ENCODE data around the gene IQGAP1. TPM values are rescaled to one million over a fixed set of nuclear protein-coding genes. Genes with fewer than 3 reads are reported as not detected.

Gene IQGAP1
- total and polyA plus RNA-seq, 2 of the 13 experiments (the other 11 are each of a cell fraction or from before 2014, with no cell fraction given) = 29.5 to 37.9 TPM

GRCh38 chr15:90351479-90352106 is 36.4 kb upstream of the IQGAP1 start (continued):
- TF ChIP-seq AHDC1 (CRISPR knock-in tag; IDR thresholded peaks at IDR 0.05; ENCODE audit: borderline replicate concordance) = 0 out of 2 replicates have a peak, but pooled peaks have one; percentile 28
- peak; percentile 3 for TF ChIP-seq RBM39 (IDR thresholded peaks at IDR 0.05; ENCODE audit: low read depth, low read length, poor library complexity, severe bottlenecking)
- 0 out of 2 replicates have a peak, but pooled peaks have one; percentile 18 for TF ChIP-seq ZNF605 (CRISPR knock-in tag; IDR thresholded peaks at IDR 0.05)
- 0 out of 2 replicates have a peak, but pooled peaks have one; percentile 15 for TF ChIP-seq DNMT1 (CRISPR knock-in tag; IDR thresholded peaks at IDR 0.05)
- no peak for TF ChIP-seq HNF4G (IDR thresholded peaks at IDR 0.05; ENCODE audit: borderline replicate concordance, low read depth, low read length)
- TF ChIP-seq HNF4G (CRISPR knock-in tag; IDR thresholded peaks at IDR 0.05; ENCODE audit: borderline replicate concordance, low read depth) = no peak
- 0 out of 2 replicates have a peak, but pooled peaks have one; percentile 28 for TF ChIP-seq ZNF446 (CRISPR knock-in tag; IDR thresholded peaks at IDR 0.05)
- no peak for TF ChIP-seq ZFP62 (CRISPR knock-in tag; IDR thresholded peaks at IDR 0.05)
- TF ChIP-seq ARNT2 (CRISPR knock-in tag; IDR thresholded peaks at IDR 0.05; ENCODE audit: low read depth) = no peak
- no peak for TF ChIP-seq ZNF362 (CRISPR knock-in tag; IDR thresholded peaks at IDR 0.05; ENCODE audit: borderline replicate concordance)
- TF ChIP-seq ZNF225 (CRISPR knock-in tag; IDR thresholded peaks at IDR 0.05) = 0 out of 2 replicates have a peak, but pooled peaks have one; percentile 8
- TF ChIP-seq RAD21 (CRISPR knock-in tag; IDR thresholded peaks at IDR 0.05) = no peak
- TF ChIP-seq GFI1 (CRISPR knock-in tag; IDR thresholded peaks at IDR 0.05; ENCODE audit: borderline replicate concordance) = 0 out of 2 replicates have a peak, but pooled peaks have one; percentile 11
- 0 out of 2 replicates have a peak, but pooled peaks have one; percentile 33 for TF ChIP-seq ZNF232 (CRISPR knock-in tag; IDR thresholded peaks at IDR 0.05; ENCODE audit: borderline replicate concordance)
- peak; percentile 11; the same call in 1 of the 2 replicates for TF ChIP-seq ZNF556 (CRISPR knock-in tag; IDR thresholded peaks at IDR 0.05; ENCODE audit: borderline replicate concordance)
- 0 out of 2 replicates have a peak, but pooled peaks have one; percentile 25 for TF ChIP-seq ZNF761 (CRISPR knock-in tag; conservative IDR thresholded peaks at IDR 0.05)
- TF ChIP-seq ZIK1 (CRISPR knock-in tag; IDR thresholded peaks at IDR 0.05; ENCODE audit: borderline replicate concordance, low read depth) = 0 out of 2 replicates have a peak, but pooled peaks have one; percentile 8
- TF ChIP-seq ZNF543 (CRISPR knock-in tag; IDR thresholded peaks at IDR 0.05) = 0 out of 2 replicates have a peak, but pooled peaks have one; percentile 6
- TF ChIP-seq TMF1 (CRISPR knock-in tag; IDR thresholded peaks at IDR 0.05; ENCODE audit: low read depth) = no peak
- peak; percentile 27; the same call in 1 of the 2 replicates for TF ChIP-seq ZNF572 (CRISPR knock-in tag; IDR thresholded peaks at IDR 0.05)
- TF ChIP-seq NBN (conservative IDR thresholded peaks at IDR 0.05) = no peak
- TF ChIP-seq MYC (CRISPR knock-in tag; IDR thresholded peaks at IDR 0.05; ENCODE audit: borderline replicate concordance) = 0 out of 2 replicates have a peak, but pooled peaks have one; percentile 47
- TF ChIP-seq ZNF160 (CRISPR knock-in tag; IDR thresholded peaks at IDR 0.05) = no peak
- peak; percentile 39; the same call in 1 of the 2 replicates for TF ChIP-seq PAX8 (CRISPR knock-in tag; IDR thresholded peaks at IDR 0.05; ENCODE audit: borderline replicate concordance)

Measured in HepG2 (cell line).